Loucy (cell line): ENCODE data around the gene GNAI1.

ENCODE experiments used
- H2AFZ ChIP-seq: fragments of 200-600 bp; sonication (generic); 2 replicates; pipeline ENCODE4 v1.6.0; 2016; ENCODE audit warnings: antibody characterized with exemption, mild to moderate bottlenecking, low read length, moderate library complexity
- H3F3A ChIP-seq: fragments of 200-600 bp; 2 replicates; pipeline ENCODE4 v1.6.0; 2016; ENCODE audit warnings: antibody characterized with exemption, low read depth, mild to moderate bottlenecking
- H3K27me3 ChIP-seq: fragments of 200-600 bp; sonication (generic); 2 replicates; pipeline ENCODE4 v1.6.1; 2014; ENCODE audit warnings: low read length, mild to moderate bottlenecking; ENCODE audit not compliant: insufficient read depth, poor library complexity, severe bottlenecking
- H3K36me3 ChIP-seq: fragments of 200-600 bp; sonication (generic); 2 replicates; pipeline ENCODE4 v1.6.1; 2016; ENCODE audit warnings: low read length; ENCODE audit not compliant: insufficient read depth
- H3K4me1 ChIP-seq: fragments of 200-600 bp; sonication (generic); 2 replicates; pipeline ENCODE4 v1.5.1; 2014; ENCODE audit warnings: low read length, mild to moderate bottlenecking; ENCODE audit not compliant: insufficient read depth, poor library complexity, severe bottlenecking
- H3K4me2 ChIP-seq: fragments of 200-600 bp; sonication (generic); 2 replicates; pipeline ENCODE4 v1.6.0; 2014; ENCODE audit warnings: antibody characterized with exemption, low read length, low read depth, mild to moderate bottlenecking; ENCODE audit not compliant: poor library complexity, severe bottlenecking
- H3K4me3 ChIP-seq: fragments of 200-600 bp; sonication (generic); 2 replicates; pipeline ENCODE4 v1.5.1; 2014; ENCODE audit warnings: low read length, mild to moderate bottlenecking, mixed read lengths; ENCODE audit not compliant: poor library complexity, severe bottlenecking
- H3K79me2 ChIP-seq: fragments of 200-600 bp; sonication (generic); 2 replicates; pipeline ENCODE4 v1.6.1; 2014; ENCODE audit warnings: low read length; ENCODE audit not compliant: insufficient read depth
- H3K9ac ChIP-seq: fragments of 200-600 bp; sonication (generic); 2 replicates; pipeline ENCODE4 v1.6.0; 2014; ENCODE audit warnings: mild to moderate bottlenecking, low read depth, low read length, moderate library complexity; ENCODE audit not compliant: poor library complexity, severe bottlenecking
- H3K9me2 ChIP-seq: fragments of 200-600 bp; sonication (generic); replicated peaks from 2 replicates; pipeline ENCODE4 v1.6.1; 2016; ENCODE audit warnings: low read depth, low read length, mixed read lengths
- H3K9me3 ChIP-seq: fragments of 200-600 bp; sonication (generic); 2 replicates; pipeline ENCODE4 v1.6.1; 2014; ENCODE audit warnings: mild to moderate bottlenecking, antibody characterized with exemption, low read length, low read depth; ENCODE audit not compliant: insufficient read depth
- H4K20me1 ChIP-seq: fragments of 200-600 bp; sonication (generic); 2 replicates; pipeline ENCODE4 v1.6.0; 2014; ENCODE audit warnings: antibody characterized with exemption, low read length, mild to moderate bottlenecking; ENCODE audit not compliant: insufficient read depth, poor library complexity, severe bottlenecking
- EZH2phosphoT487 ChIP-seq: fragments of 200-600 bp; IDR thresholded peaks from 2 replicates; pipeline ENCODE4 v1.6.1; 2018; ENCODE audit warnings: antibody characterized with exemption, mild to moderate bottlenecking, moderate library complexity, borderline replicate concordance
- TF ChIP-seq, protein P1 (sequence below): fragments of 200-600 bp; sonication (generic); conservative IDR thresholded peaks from 2 replicates; pipeline ENCODE4 v1.5.1; 2014; ENCODE audit warnings: mild to moderate bottlenecking, antibody characterized with exemption, low read length

Gene GNAI1

DNA sequence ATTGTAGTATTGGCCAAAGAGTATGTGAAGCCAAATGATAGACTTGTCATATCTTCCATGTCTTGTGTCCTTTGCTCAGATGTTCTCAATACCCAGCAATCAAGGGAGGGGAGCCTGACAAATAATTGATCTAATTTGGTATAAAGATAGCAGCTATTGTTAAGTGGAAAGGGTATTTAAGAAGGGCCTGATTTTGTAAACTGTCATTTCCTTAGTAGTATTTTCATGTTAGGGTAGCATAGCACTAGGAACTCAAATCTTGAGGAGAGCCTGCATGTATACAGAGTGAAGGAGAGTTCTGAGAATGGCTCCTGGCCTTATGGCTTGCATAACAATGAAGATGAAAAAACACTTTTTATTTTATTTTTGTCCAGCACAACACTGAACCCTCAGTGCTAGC, 53.1 kb downstream of the GNAI1 start:
- Histone ChIP-seq H3K4me1 (peaks cover 9% of the 10 kb centered on the region), H4K20me1 (no peaks in the 10 kb centered on the region), H2AFZ (peak overlapping the region; percentile 56), H3K4me2 (no peak overlapping the region), H3K27me3 (no peaks in the 10 kb centered on the region), H3K9me2 (no peaks in the 10 kb centered on the region), H3K9ac (no peak overlapping the region), H3K79me2 (no peaks in the 10 kb centered on the region), H3F3A (0 out of 2 replicates have a peak, but pooled peaks cover 2% of the 10 kb centered on the region), H3K9me3 (no peaks in the 10 kb centered on the region), H3K4me3 (no peak overlapping the region), H3K36me3 (no peaks in the 10 kb centered on the region)
- TF ChIP-seq, protein P1, sequence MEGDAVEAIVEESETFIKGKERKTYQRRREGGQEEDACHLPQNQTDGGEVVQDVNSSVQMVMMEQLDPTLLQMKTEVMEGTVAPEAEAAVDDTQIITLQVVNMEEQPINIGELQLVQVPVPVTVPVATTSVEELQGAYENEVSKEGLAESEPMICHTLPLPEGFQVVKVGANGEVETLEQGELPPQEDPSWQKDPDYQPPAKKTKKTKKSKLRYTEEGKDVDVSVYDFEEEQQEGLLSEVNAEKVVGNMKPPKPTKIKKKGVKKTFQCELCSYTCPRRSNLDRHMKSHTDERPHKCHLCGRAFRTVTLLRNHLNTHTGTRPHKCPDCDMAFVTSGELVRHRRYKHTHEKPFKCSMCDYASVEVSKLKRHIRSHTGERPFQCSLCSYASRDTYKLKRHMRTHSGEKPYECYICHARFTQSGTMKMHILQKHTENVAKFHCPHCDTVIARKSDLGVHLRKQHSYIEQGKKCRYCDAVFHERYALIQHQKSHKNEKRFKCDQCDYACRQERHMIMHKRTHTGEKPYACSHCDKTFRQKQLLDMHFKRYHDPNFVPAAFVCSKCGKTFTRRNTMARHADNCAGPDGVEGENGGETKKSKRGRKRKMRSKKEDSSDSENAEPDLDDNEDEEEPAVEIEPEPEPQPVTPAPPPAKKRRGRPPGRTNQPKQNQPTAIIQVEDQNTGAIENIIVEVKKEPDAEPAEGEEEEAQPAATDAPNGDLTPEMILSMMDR, result no peak
- no peak for TF ChIP-seq EZH2phosphoT487

DNA sequence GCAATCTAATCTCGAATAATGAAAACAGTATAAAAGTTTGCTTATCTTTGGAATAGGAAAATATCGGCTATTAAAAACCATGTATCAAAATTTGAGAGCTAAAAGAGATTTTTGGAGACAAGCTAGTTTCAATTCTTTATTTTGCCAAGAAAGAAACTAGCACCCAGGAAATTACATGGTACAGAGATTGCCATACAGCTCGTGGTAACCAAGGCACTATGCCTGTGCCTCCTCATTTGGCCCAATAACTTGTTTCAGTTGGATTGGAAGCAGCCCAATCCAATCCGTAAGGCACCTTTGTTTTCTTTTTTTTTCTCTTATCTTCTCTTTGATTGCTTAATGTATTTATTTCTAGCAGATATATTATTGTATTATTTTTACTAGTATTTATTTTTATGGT, 55.0 kb downstream of the GNAI1 start:
- no peaks in the 10 kb centered on the region for H3K27me3 ChIP-seq
- 0 out of 2 replicates have a peak, but pooled peaks cover 2% of the 10 kb centered on the region for H3F3A ChIP-seq
- peaks cover 9% of the 10 kb centered on the region for H3K4me1 ChIP-seq
- H3K9ac ChIP-seq, result no peak overlapping the region
- H2AFZ ChIP-seq, result no peak overlapping the region
- no peaks in the 10 kb centered on the region for H3K79me2 ChIP-seq
- no peak overlapping the region for H3K4me2 ChIP-seq
- no peaks in the 10 kb centered on the region for H4K20me1 ChIP-seq
- no peaks in the 10 kb centered on the region for H3K9me2 ChIP-seq
- H3K36me3 ChIP-seq, result no peaks in the 10 kb centered on the region
- H3K4me3 ChIP-seq, result no peak overlapping the region
- TF ChIP-seq, protein P1, result no peak
- TF ChIP-seq EZH2phosphoT487, result no peak
- H3K9me3 ChIP-seq, result no peaks in the 10 kb centered on the region

DNA sequence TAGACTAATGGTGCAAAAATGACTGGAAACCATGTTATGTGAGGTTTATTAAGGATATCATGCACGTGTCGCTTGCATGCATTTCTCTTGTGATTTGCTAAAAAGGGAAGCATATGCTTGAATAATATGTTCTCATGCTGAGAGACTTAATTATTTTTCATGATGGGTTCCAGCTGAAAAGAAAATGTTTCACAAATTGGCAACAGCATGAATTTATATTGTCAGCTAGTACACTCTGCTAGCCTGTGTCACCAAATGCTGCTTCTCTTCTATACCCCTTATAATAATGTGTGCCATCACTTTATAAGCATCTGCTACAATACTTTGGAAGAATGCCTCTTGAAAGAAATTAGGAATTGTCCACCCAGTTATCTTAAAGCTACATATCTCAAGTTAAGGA, 63.0 kb downstream of the GNAI1 start:
- Histone ChIP-seq H3K4me3 (no peak overlapping the region), H3K9ac (no peak overlapping the region), H3K4me2 (no peak overlapping the region), H3K9me2 (no peaks in the 10 kb centered on the region), H3K9me3 (no peaks in the 10 kb centered on the region), H3K79me2 (no peaks in the 10 kb centered on the region), H3K4me1 (peaks cover 18% of the 10 kb centered on the region), H2AFZ (no peak overlapping the region), H3F3A (no peaks in the 10 kb centered on the region), H3K27me3 (no peaks in the 10 kb centered on the region), H4K20me1 (no peaks in the 10 kb centered on the region), H3K36me3 (no peaks in the 10 kb centered on the region)
- TF ChIP-seq EZH2phosphoT487, result no peak
- TF ChIP-seq, protein P1, result no peak
